MCF 10A (cell line): ENCODE results near the gene LYPLA2. TPM values are rescaled to one million over a fixed set of nuclear protein-coding genes. Genes with fewer than 3 reads are reported as not detected.
"Not testable (repeated sequence)": the region's sequence is repeated elsewhere in the genome, so short reads cannot be mapped to it uniquely, and the experiment has no call there.

Experiments used
- BruUV-seq: library from RNA; stranded (reverse); fragments of 400-500 nt; replicated peaks from 2 replicates; lab custom pipeline; 2021; lab: Mats Ljungman, UMichigan
- CTCF ChIA-PET: fragments of 300-600 bp; sonication (Branson Sonifier 250); formaldehyde crosslinking; extraction: SDS; loops from one replicate; lab custom pipeline; 2021; ENCODE audit warnings: antibody characterized with exemption, inconsistent platforms; lab: Yijun Ruan, JAX
- POLR2A ChIA-PET: fragments of 300-600, 350-650 bp; sonication (Branson Sonifier 250); formaldehyde crosslinking; extraction: SDS; loops from one replicate; lab custom pipeline; 2020; ENCODE audit warnings: antibody characterized with exemption, inconsistent platforms; lab: Yijun Ruan, JAX
- DNase-seq: peaks from one replicate; pipeline ENCODE4 v3.0.0-alpha.2; 2018; ENCODE audit not compliant: unreplicated experiment
- H3K27ac Mint-ChIP-seq: one replicate; pipeline ENCODE4 v1.8.0; 2022; ENCODE audit warnings: mild to moderate bottlenecking, low read depth, mixed read lengths; ENCODE audit not compliant: unreplicated experiment
- H3K27me3 Mint-ChIP-seq: one replicate; pipeline ENCODE4 v1.8.0; 2022; ENCODE audit warnings: mixed read lengths; ENCODE audit not compliant: insufficient read depth, unreplicated experiment
- H3K36me3 Mint-ChIP-seq: one replicate; pipeline ENCODE4 v1.8.0; 2022; ENCODE audit warnings: mild to moderate bottlenecking, moderate library complexity, mixed read lengths; ENCODE audit not compliant: insufficient read depth, unreplicated experiment
- H3K4me1 Mint-ChIP-seq: one replicate; pipeline ENCODE4 v1.8.0; 2022; ENCODE audit warnings: mixed read lengths; ENCODE audit not compliant: insufficient read depth, unreplicated experiment
- H3K4me3 Mint-ChIP-seq: one replicate; pipeline ENCODE4 v1.8.0; 2022; ENCODE audit warnings: mild to moderate bottlenecking, moderate library complexity, mixed read lengths; ENCODE audit not compliant: unreplicated experiment
- H3K9me3 Mint-ChIP-seq: one replicate; pipeline ENCODE4 v1.8.0; 2022; ENCODE audit warnings: mixed read lengths; ENCODE audit not compliant: unreplicated experiment
- intact Hi-C: fragments of 100-400 bp; cut with micrococcal nuclease; formaldehyde crosslinking; loops from 2 replicates; pipeline ENCODE4 v1.14.1; 2022
- total RNA-seq: library from RNA; stranded (reverse); gene quantifications from 2 replicates; pipeline ENCODE4 v1.2.3, GENCODE V29; 2022
- TF ChIP-seq, protein P1 (sequence below): fragments of 200-600 bp; IDR thresholded peaks from one replicate; pipeline ENCODE4 v1.8.0; 2022; ENCODE audit warnings: antibody characterized with exemption, mild to moderate bottlenecking; ENCODE audit not compliant: unreplicated experiment

Gene LYPLA2
- total RNA-seq, 1 experiment from 2014 or later: 35.7 TPM

- no TSS peak for BruUV-seq
- H3K4me1 Mint-ChIP-seq: no peaks in the 10 kb centered on the region
- ChIA-PET POLR2A (interaction anchor here (0.7 to 17.8 kb wide), 28 partner anchors 8 to 398 kb away, joined by 3 to 395 read pairs (median 5); partner anchors contain the start of genes ELOA, HMGCL, LYPLA2 and PITHD1), CTCF (interaction anchor here (0.5 to 2.4 kb wide), 10 partner anchors 9 to 270 kb away, joined by 3 to 17 read pairs (median 4); partner anchors contain the start of genes ELOA and PITHD1)
- H3K9me3 Mint-ChIP-seq: no peaks in the 10 kb centered on the region
- H3K4me3 Mint-ChIP-seq: peak within 1 kb of the TSS; percentile 90
- TF ChIP-seq, protein P1, sequence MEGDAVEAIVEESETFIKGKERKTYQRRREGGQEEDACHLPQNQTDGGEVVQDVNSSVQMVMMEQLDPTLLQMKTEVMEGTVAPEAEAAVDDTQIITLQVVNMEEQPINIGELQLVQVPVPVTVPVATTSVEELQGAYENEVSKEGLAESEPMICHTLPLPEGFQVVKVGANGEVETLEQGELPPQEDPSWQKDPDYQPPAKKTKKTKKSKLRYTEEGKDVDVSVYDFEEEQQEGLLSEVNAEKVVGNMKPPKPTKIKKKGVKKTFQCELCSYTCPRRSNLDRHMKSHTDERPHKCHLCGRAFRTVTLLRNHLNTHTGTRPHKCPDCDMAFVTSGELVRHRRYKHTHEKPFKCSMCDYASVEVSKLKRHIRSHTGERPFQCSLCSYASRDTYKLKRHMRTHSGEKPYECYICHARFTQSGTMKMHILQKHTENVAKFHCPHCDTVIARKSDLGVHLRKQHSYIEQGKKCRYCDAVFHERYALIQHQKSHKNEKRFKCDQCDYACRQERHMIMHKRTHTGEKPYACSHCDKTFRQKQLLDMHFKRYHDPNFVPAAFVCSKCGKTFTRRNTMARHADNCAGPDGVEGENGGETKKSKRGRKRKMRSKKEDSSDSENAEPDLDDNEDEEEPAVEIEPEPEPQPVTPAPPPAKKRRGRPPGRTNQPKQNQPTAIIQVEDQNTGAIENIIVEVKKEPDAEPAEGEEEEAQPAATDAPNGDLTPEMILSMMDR: no peak
- intact Hi-C loops: loop anchor here (1.0 kb wide), 1 partner anchor 155 kb away; no protein-coding TSS in a partner anchor
- peak within 1 kb of the TSS; percentile 91 for H3K27ac Mint-ChIP-seq
- no peaks in the 10 kb centered on the region for H3K27me3 Mint-ChIP-seq
- DNase-seq: peak; percentile 96
- H3K36me3 Mint-ChIP-seq: peaks cover 39% of the 10 kb centered on the region
These were observed 9.7 kb downstream of the LYPLA2 start, which contains the start of gene GALE for GRCh38 chr1:23800400-23801337. Gene GALE (minus strand): TSS chr1:23800754. CDS start chr1:23799007, 1,747 bp downstream.

- no TSS peak for BruUV-seq
- Mint-ChIP-seq H3K27ac (peak overlapping the region; percentile 91), H3K9me3 (no peaks in the 10 kb centered on the region), H3K4me1 (no peaks in the 10 kb centered on the region), H3K4me3 (peak overlapping the region; percentile 90), H3K36me3 (peaks cover 41% of the 10 kb centered on the region), H3K27me3 (no peaks in the 10 kb centered on the region)
- TF ChIP-seq, protein P1: no peak
- intact Hi-C loops: no loop called here
- CTCF ChIA-PET: interaction anchor here (0.6 to 2.4 kb wide), 7 partner anchors 9 to 115 kb away, joined by 3 to 17 read pairs (median 4); partner anchors contain the start of genes CNR2 and PITHD1
- POLR2A ChIA-PET: interaction anchor here (0.7 to 17.8 kb wide), 26 partner anchors 8 to 398 kb away, joined by 3 to 395 read pairs (median 4); partner anchors contain the start of genes ELOA, HMGCL, LYPLA2 and PITHD1
- DNase-seq: peak; percentile 39
These were observed 10.4 kb downstream of the LYPLA2 start for GRCh38 chr1:23801338-23801748.

- Mint-ChIP-seq H3K4me3 (peak overlapping the region; percentile 90), H3K27me3 (no peaks in the 10 kb centered on the region), H3K36me3 (peaks cover 38% of the 10 kb centered on the region), H3K4me1 (no peaks in the 10 kb centered on the region), H3K27ac (no peak overlapping the region), H3K9me3 (no peaks in the 10 kb centered on the region)
- BruUV-seq: no TSS peak
- DNase-seq: no peak
- CTCF ChIA-PET: interaction anchor here (0.9 to 2.4 kb wide), 6 partner anchors 9 to 114 kb away, joined by 3 to 17 read pairs (median 4); partner anchors contain the start of gene CNR2
- intact Hi-C loops: no loop called here
- TF ChIP-seq, protein P1: no peak
- POLR2A ChIA-PET: interaction anchor here (0.7 to 17.8 kb wide), 21 partner anchors 10 to 397 kb away, joined by 3 to 395 read pairs (median 5); partner anchors contain the start of genes HMGCL, LYPLA2, PITHD1 and PNRC2
These were observed 10.9 kb downstream of the LYPLA2 start for GRCh38 chr1:23801876-23802275.

- intact Hi-C loops, H3K4me3 Mint-ChIP-seq, H3K4me1 Mint-ChIP-seq, H3K27me3 Mint-ChIP-seq, DNase-seq, H3K9me3 Mint-ChIP-seq, BruUV-seq, H3K27ac Mint-ChIP-seq: not testable (repeated sequence)
- CTCF ChIA-PET: interaction anchor here (0.7 to 2.4 kb wide), 6 partner anchors 8 to 113 kb away, joined by 3 to 17 read pairs (median 6); no protein-coding TSS in a partner anchor
- POLR2A ChIA-PET: interaction anchor here (0.6 to 17.8 kb wide), 11 partner anchors 9 to 671 kb away, joined by 3 to 395 read pairs (median 9); partner anchors contain the start of genes HMGCL, LYPLA2, PITHD1 and PNRC2
- peaks cover 35% of the 10 kb centered on the region for H3K36me3 Mint-ChIP-seq
These were observed 11.9 kb downstream of the LYPLA2 start for GRCh38 chr1:23802809-23803342.
